Measurements from ENCODE around the gene CDKN2A.

Gene CDKN2A

GRCh38 chr9:21993893-21994555, at the start of gene CDKN2A:
Gene CDKN2A (minus strand): TSS chr9:21994392.
- Mint-ChIP-seq H3K9me3 (no peaks in the 10 kb centered on the region), H3K27me3 (ENCODE audit: low read depth, poor library complexity) (peaks cover 98% of the 10 kb centered on the region)
- peak; percentile 59 for DNase-seq

DNA sequence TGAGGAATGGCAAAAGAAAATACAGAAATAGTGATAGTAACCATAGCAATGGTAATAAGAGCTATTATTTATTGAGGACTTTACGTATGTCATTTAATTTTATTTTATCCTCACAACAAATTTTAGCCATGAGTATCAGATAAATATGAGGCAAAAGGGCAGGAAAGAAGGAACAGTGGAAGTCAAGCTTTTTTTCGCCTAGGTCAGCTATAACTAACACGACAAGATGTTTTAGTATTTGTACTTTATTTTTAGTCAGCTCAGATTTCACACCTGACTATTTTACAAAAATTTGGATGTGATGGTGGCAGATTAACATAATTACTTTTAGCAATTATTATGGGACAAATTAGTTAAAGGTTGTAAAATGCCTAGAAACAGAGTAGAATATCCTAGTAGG, 49.7 kb upstream of the CDKN2A start:
- TF ChIP-seq CTCF (IDR thresholded peaks at IDR 0.05): no peak
- Mint-ChIP-seq H3K27me3 (ENCODE audit: low read depth, poor library complexity) (peaks cover 7% of the 10 kb centered on the region), H3K9me3 (no peaks in the 10 kb centered on the region), H3K36me3 (ENCODE audit: low read depth) (no peaks in the 10 kb centered on the region), H3K27ac (no peak overlapping the region), H3K4me3 (no peak overlapping the region), H3K4me1 (no peaks in the 10 kb centered on the region)
- DNase-seq: no peak

More at GRCh38 chr9:21993893-21994555, at the start of gene CDKN2A:
- peak within 1 kb of the TSS; percentile 80 for H3K4me3 Mint-ChIP-seq
- no peaks in the 10 kb centered on the region for H3K36me3 Mint-ChIP-seq (ENCODE audit: low read depth)
- peaks cover 18% of the 10 kb centered on the region for H3K4me1 Mint-ChIP-seq
- no peak for TF ChIP-seq CTCF (IDR thresholded peaks at IDR 0.05)
- H3K27ac Mint-ChIP-seq: no peak within 1 kb of the TSS

- no peak overlapping the region for H3K27ac Mint-ChIP-seq
- no peak overlapping the region for H3K4me3 Mint-ChIP-seq
- H3K9me3 Mint-ChIP-seq: no peaks in the 10 kb centered on the region
- DNase-seq: no peak
- H3K36me3 Mint-ChIP-seq (ENCODE audit: low read depth): no peaks in the 10 kb centered on the region
- no peaks in the 10 kb centered on the region for H3K4me1 Mint-ChIP-seq
- TF ChIP-seq CTCF (IDR thresholded peaks at IDR 0.05): no peak
- H3K27me3 Mint-ChIP-seq (ENCODE audit: low read depth, poor library complexity): peaks cover 11% of the 10 kb centered on the region
Measured at GRCh38 chr9:22041775-22042174, 47.6 kb upstream of the CDKN2A start.

DNA sequence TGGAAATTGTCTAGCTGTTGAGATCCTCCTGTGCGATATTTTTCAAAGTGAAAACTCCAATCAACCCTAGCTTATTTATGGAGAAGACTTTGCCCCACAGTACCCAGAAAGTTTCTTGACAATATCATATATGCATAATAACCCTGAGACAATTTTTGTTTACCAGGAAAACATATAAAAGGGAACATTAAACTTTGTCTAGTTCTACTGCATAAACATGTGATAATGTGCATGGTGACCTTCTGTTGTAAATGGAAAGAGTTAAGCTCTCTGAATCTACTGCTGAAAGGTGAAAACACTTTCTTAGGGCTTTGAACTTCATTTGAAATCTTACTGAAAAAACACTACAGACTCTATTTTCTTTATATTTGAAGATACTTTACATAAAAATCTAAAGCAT, 47.2 kb upstream of the CDKN2A start:
- Mint-ChIP-seq H3K4me1 (no peaks in the 10 kb centered on the region), H3K4me3 (no peak overlapping the region), H3K27ac (no peak overlapping the region), H3K9me3 (no peaks in the 10 kb centered on the region), H3K27me3 (ENCODE audit: low read depth, poor library complexity) (peaks cover 13% of the 10 kb centered on the region), H3K36me3 (ENCODE audit: low read depth) (no peaks in the 10 kb centered on the region)
- TF ChIP-seq CTCF (IDR thresholded peaks at IDR 0.05): no peak
- DNase-seq: no peak

- Mint-ChIP-seq H3K27ac (no peak overlapping the region), H3K4me3 (no peak overlapping the region), H3K27me3 (ENCODE audit: low read depth, poor library complexity) (peaks cover 13% of the 10 kb centered on the region), H3K36me3 (ENCODE audit: low read depth) (no peaks in the 10 kb centered on the region), H3K4me1 (no peaks in the 10 kb centered on the region), H3K9me3 (no peaks in the 10 kb centered on the region)
- no peak for TF ChIP-seq CTCF (IDR thresholded peaks at IDR 0.05)
- DNase-seq: no peak
Measured at GRCh38 chr9:22040760-22041159, 46.6 kb upstream of the CDKN2A start.

- no peak overlapping the region for H3K27ac Mint-ChIP-seq
- no peaks in the 10 kb centered on the region for H3K4me1 Mint-ChIP-seq
- H3K9me3 Mint-ChIP-seq: no peaks in the 10 kb centered on the region
- no peaks in the 10 kb centered on the region for H3K36me3 Mint-ChIP-seq (ENCODE audit: low read depth)
- no peak for TF ChIP-seq CTCF (IDR thresholded peaks at IDR 0.05)
- peaks cover 9% of the 10 kb centered on the region for H3K27me3 Mint-ChIP-seq (ENCODE audit: low read depth, poor library complexity)
- H3K4me3 Mint-ChIP-seq: no peak overlapping the region
- DNase-seq: no peak
Measured at GRCh38 chr9:22039258-22039657, 45.1 kb upstream of the CDKN2A start.
